ENCODE results near the gene SYNDIG1.

- TF ChIP-seq EZH2 (IDR thresholded peaks at IDR 0.05), result no peak
- TF ChIP-seq POLR2AphosphoS5 (IDR thresholded peaks at IDR 0.05; ENCODE audit: borderline replicate concordance, low read depth, low read length), result no peak
Observed at GRCh38 chr20:24462460-24463010, 6.9 kb upstream of the SYNDIG1 start.
